DMS79 treated with DMSO at 0.1 percent for 48 hours (cell line): ENCODE data around the gene CCL2.

Experiments used
- DNase-seq: peaks from one replicate; lab custom pipeline; 2025; lab: John Stamatoyannopoulos, UW

Gene CCL2

DNA sequence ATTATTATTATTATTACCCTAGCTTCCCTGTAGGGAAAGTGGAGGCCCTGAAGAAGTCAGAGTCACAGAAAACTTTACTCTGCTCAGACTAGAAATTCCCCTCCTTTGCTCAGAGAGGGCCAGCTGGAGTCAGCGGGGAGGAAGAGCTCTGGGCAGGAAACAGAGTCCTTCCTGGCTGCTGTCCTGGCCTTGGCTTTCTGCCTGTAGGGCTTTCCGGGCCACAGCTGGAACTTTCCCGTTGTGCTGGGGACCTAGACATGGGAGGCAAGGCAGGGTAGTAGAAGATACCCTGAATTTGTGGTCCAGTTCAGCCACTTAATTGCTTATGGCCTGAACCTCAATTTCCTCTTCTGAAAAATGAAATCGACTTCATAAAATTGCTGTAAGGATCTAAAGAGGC, 14.0 kb upstream of the CCL2 start:
- no peak for DNase-seq

DNA sequence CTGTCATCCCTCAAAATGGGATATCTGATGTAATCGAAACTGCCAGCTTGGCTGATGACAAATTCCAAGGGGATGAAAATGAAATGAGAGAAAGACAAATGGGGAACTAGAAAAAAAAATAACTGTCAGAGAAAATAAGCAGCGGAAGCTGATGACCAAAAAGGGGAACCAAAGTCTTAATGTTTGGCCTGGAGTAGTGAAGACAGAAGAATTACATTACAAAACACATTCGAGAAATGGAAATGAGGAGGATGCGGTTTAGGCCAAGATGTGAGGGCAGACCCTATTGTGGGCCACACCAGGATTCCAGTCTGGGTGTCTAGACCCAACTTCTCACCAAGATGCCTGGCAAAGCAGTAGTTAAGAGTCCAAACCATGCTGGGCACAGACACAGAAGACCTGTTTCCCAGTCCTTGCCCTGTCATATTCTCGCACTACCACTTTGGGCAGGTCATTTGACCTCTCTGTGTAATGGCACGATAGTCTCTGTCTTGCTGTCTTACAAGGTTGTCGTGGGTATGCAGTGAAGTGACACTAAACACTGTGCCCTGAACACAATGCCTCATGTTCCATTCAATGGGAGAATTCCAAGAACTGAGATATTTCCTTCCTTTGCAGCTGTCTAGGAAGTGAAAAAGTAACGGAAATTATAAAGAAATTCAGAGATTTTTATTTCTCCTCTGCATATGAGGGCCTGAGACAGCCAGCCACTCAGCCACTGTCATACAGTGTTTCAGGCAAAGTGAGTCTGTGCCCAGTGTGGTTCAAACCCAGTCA, 12.3 kb upstream of the CCL2 start:
- no peak for DNase-seq

- no peak for DNase-seq
Measured at GRCh38 chr17:34243364-34244320, 11.4 kb upstream of the CCL2 start.

GRCh38 chr17:34245351-34245905, 9.7 kb upstream of the CCL2 start:
- no peak for DNase-seq

DNA sequence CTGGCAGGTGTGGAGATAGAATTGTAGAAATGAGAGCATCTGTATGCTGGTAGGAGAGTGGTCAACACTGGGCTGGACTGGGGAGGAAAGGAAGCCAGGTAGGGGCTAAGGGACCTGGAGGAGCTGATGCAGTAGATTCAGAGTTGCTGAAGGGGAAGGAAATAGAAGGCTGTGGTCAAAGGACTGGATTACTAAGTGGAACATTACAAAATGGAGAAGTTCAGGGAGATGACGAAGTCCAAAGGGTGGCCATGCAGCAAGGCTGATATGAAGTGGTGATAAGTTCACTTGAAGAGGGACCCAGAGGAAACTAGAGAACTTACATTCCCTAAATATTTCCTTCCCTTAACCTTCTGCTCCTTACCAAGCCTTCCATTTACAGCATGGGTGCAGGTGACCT, 8.6 kb upstream of the CCL2 start:
- no peak for DNase-seq

DNA sequence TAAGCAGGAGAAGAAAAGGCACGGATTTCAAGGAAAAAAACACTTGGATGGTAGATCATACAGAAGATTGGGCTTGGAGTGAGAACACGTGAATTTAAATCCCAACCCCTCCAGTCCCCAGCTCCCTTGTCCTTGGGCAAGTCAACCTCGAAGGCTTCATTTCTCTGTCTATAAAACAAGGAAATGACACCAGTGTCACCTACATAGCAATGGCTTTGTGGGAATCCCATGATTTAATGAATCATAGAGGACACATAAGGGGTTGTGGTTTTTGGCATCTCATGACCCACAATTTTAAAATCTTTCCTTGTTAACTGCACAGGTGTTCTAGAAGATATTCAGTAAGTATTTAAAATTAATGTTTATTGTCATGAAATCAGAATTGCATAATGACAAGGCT, 8.2 kb upstream of the CCL2 start:
- DNase-seq = no peak

- DNase-seq = no peak
Measured at GRCh38 chr17:34248511-34249024, 6.5 kb upstream of the CCL2 start.

- DNase-seq = no peak
Measured at GRCh38 chr17:34249061-34249460, 6.0 kb upstream of the CCL2 start.

DNA sequence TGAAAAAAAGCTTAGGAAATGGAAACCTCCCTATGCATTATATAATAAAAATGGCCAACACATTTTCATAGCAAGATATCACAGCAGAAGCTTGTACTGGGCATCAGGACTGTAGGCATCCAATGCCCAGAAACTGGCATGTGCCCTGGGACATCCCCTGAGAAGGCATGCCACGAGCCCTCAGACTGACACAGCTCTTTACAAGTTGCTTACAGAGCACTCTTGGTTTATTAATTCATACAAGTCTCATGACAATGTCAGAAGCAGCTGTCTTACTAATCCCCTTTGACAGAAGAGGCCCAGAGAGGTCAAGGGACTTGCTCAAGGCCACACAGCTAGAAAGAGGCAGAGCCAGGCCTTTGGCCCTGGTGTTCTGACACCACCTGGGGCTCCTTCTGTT, 5.6 kb upstream of the CCL2 start:
- no peak for DNase-seq

DNA sequence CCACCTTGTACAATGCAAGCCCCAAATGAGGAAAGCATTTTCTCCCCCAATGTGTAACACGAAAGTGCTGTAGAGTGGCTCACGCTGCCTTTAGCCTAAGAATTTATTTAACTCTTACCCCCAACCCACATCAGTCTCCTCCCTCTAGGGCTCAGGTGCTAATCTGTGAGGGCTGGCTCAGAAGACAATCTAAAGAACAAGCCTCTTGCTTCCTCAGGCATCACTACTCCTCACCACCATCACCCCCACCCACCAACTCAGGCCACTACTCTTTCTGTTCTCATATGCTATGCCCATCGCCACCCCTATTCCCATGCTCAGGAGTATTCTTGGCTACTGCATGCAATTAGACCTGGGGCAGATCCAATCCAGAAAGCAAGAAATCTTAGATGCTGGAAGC, 3.9 kb upstream of the CCL2 start:
- DNase-seq = no peak

- no peak for DNase-seq
Measured at GRCh38 chr17:34252095-34252443, 3.0 kb upstream of the CCL2 start.

- peak; percentile 50 for DNase-seq
Measured at GRCh38 chr17:34252444-34253138, 2.5 kb upstream of the CCL2 start.

- no peak for DNase-seq
Measured at GRCh38 chr17:34253139-34253525, 2.0 kb upstream of the CCL2 start.

DNA sequence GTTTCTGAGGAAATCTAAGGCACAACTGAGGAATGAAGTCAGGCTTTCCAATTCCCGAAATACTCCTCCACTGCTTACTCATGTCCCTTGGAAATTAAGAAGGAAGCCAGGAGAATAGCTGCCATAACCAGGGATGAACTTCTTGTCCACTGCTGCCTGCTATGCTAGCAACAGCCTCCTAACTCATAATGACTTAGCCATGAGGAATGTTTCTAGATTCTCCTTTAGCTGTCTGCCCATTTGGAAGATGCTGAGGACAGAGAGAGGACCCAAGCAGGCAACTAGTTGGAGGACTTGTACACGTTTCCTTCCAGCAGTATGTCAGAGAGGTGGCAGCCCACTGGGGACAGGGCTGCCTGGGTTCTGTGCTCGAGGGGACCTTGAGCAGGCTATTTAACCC, 939 bp upstream of the CCL2 start:
- DNase-seq = peak; percentile 47

DNA sequence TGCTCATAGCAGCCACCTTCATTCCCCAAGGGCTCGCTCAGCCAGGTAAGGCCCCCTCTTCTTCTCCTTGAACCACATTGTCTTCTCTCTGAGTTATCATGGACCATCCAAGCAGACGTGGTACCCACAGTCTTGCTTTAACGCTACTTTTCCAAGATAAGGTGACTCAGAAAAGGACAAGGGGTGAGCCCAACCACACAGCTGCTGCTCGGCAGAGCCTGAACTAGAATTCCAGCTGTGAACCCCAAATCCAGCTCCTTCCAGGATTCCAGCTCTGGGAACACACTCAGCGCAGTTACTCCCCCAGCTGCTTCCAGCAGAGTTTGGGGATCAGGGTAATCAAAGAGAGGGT, 272 bp downstream of the CCL2 start:
- no peak for DNase-seq

DNA sequence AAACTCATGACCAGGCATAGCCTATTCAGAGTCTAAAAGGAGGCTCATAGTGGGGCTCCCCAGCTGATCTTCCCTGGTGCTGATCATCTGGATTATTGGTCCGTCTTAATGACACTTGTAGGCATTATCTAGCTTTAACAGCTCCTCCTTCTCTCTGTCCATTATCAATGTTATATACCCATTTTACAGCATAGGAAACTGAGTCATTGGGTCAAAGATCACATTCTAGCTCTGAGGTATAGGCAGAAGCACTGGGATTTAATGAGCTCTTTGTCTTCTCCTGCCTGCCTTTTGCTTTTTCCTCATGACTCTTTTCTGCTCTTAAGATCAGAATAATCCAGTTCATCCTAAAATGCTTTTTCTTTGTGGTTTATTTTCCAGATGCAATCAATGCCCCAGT, 756 bp downstream of the CCL2 start:
- no peak for DNase-seq

- no peak for DNase-seq
Measured at GRCh38 chr17:34257299-34257985, 2.4 kb downstream of the CCL2 start.

DNA sequence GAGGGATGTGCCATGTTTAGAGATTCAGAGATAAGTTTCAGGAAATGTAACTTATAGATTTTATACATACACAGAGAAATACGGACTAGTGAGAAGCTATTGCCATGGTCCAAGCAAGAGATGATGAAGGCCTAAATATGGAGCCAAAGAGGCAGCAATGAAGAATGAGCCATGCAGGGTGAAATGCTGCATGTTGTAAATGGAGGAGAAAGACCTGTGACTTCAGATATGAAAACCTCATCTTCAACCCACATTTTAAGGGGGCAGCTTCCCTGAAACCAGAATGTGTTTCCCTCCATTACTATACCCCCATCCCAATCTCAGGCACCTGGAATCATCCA, 2.9 kb downstream of the CCL2 start:
- no peak for DNase-seq

- no peak for DNase-seq
Measured at GRCh38 chr17:34259146-34259545, 4.1 kb downstream of the CCL2 start.

DNA sequence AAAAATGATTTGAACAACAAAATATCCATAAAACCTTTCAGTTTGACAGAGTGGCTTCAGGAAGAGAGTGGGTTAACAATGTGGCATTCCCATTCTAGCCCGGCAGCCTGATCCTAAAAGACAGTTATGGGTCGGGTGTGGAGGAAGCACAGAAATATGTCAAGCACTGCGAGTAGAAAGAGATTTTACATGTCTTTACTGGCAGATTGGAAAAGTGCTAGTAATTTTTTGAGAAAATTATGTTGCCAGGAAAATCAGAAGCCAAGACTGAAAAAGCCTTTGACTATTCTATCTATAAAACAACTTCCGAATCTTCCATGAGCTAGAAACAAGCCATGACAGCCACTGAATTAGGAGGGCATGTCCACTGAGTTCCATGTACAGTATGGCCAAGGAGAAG, 5.8 kb downstream of the CCL2 start:
- no peak for DNase-seq

GRCh38 chr17:34261568-34262337, 6.7 kb downstream of the CCL2 start:
- DNase-seq = no peak
